Psoas muscle (tissue), 8 donors: ENCODE measurements around the gene GPR137. TPM values are rescaled to one million over a fixed set of nuclear protein-coding genes. Genes with fewer than 3 reads are reported as not detected.

Experiments
- ATAC-seq, 4 donors: fragments of 200-7000 bp; cut with Tn5 transposase; one replicate each; pipeline ENCODE4 v1.9.1; 2020; ENCODE audit warnings: moderate library complexity in 3 of 4, mild to moderate bottlenecking in 2 of 4
- DNase-seq, 2 donors: peaks; one replicate each; pipeline ENCODE4 v3.0.0-alpha.2; 2020
- H3K27ac ChIP-seq: fragments of 200-600 bp; one replicate; pipeline ENCODE4 v1.8.0; 2022
- H3K27me3 ChIP-seq, 3 donors: fragments of 200-600 bp in 1 of 3; one replicate each; pipeline versions ENCODE4 v1.6.1 to v1.8.0; 2013 to 2022; ENCODE audit warnings: low read length in 2 of 3, mild to moderate bottlenecking in 2 of 3, moderate library complexity in 1 of 3; ENCODE audit not compliant: insufficient read depth in 3 of 3
- H3K36me3 ChIP-seq, 2 donors: fragments of 200-600 bp in 1 of 2; one replicate each; pipeline versions ENCODE4 v1.6.1 to v1.8.0; 2013 to 2022; ENCODE audit warnings: low read depth in 1 of 2, mild to moderate bottlenecking in 1 of 2, moderate library complexity in 1 of 2; ENCODE audit not compliant: insufficient read depth in 1 of 2
- H3K4me1 ChIP-seq: fragments of 200-600 bp; one replicate; pipeline ENCODE4 v1.8.0; 2022
- H3K4me3 ChIP-seq: fragments of 200-600 bp; one replicate; pipeline ENCODE4 v1.8.0; 2022; ENCODE audit warnings: mild to moderate bottlenecking
- H3K9me3 ChIP-seq: fragments of 200-600 bp; one replicate; pipeline ENCODE4 v1.8.0; 2022
- WGBS, 3 donors: extraction: QIAGEN DNeasy Blood & Tissue Kit; methylation state at CpG; one replicate each; pipeline versions ENCODE4 v1.1.6 to v1.1.7; 2013; 5-methylcytosine and 5-hydroxymethylcytosine counted together
- intact Hi-C, 2 donors: fragments of 100-400 bp; cut with DNase I; formaldehyde crosslinking; loops; one replicate each; pipeline versions ENCODE4 v1.11.0 to v1.14.2; 2022
- polyA plus RNA-seq, 3 donors: library from polyadenylated mRNA; stranded (reverse); fragments of 200-250 nt; gene quantifications; one replicate each; pipeline ENCODE4 v1.2.3, GENCODE V29; 2013
- total RNA-seq, 4 donors: library from RNA; stranded (reverse); fragmentation: NEBNext Ultra II Directional in 2 of 4; extraction: Animal tissue kit (Norgen Biotek cat#: 25700) in 2 of 4; gene quantifications; one replicate each; pipeline versions ENCODE4 v1.2.1 to v1.2.4, GENCODE V29; 2021 to 2023
- TF ChIP-seq, protein P1 (sequence below): fragments of 200-600 bp; IDR thresholded peaks from one replicate; pipeline ENCODE4 v1.8.0; 2022; ENCODE audit warnings: antibody characterized with exemption
- donor health status: healthy with polysubstance abuse.
- donor health status: DM: no; HTN: no; CAD: no; lungs with moderate emphysema.
- donor health status: Bipolar disorder and iron deficiency.
- donor health status: healthy.
- donor health status: DM: yes; HTN: yes; CAD: no.
- donor health status: DM: no; HTN: no; CAD: no.
- donor health status: DM: no; HTN: no; CAD: no.
- donor health status: DM: yes; HTN: yes; CAD: no.

Gene GPR137
- total and polyA plus RNA-seq, 7 donors: 13.8 to 49.9 (median 17.7) TPM

DNA sequence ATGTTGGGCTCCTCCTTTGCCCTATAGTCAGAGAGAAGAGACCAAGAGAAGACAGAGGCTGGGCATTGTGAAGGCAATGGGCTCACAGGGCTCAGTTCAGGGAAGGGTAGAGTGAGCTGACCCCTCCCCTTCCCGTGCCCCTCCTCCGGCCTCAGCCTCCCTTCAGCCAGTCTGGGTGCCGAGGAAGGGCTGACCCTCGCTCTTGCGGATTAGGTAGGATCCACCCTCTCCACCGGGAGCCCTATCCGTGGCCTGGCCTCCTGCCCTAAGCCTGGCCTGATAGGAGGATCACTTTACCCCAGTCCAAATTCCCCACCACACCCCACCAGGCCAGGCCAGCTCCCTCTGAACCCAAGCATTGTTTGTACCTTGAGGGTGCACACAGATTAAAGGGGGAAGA is 37.1 kb upstream of the GPR137 start:
- Histone ChIP-seq H3K36me3 (peaks cover 0 to 14% of the 10 kb centered on the region in 2 donors), H3K27ac (no peak overlapping the region), H3K9me3 (no peaks in the 10 kb centered on the region), H3K27me3 (no peaks in the 10 kb centered on the region), H3K4me3 (no peak overlapping the region), H3K4me1 (peaks cover 39% of the 10 kb centered on the region)
- 61 to 86% (median 66%) methylated on average over 6 to 7 of the region's 7 CpGs for WGBS, 3 donors
- intact Hi-C loops: no loop called here
- ATAC-seq: no peak
- no peak for DNase-seq
- TF ChIP-seq, protein P1, sequence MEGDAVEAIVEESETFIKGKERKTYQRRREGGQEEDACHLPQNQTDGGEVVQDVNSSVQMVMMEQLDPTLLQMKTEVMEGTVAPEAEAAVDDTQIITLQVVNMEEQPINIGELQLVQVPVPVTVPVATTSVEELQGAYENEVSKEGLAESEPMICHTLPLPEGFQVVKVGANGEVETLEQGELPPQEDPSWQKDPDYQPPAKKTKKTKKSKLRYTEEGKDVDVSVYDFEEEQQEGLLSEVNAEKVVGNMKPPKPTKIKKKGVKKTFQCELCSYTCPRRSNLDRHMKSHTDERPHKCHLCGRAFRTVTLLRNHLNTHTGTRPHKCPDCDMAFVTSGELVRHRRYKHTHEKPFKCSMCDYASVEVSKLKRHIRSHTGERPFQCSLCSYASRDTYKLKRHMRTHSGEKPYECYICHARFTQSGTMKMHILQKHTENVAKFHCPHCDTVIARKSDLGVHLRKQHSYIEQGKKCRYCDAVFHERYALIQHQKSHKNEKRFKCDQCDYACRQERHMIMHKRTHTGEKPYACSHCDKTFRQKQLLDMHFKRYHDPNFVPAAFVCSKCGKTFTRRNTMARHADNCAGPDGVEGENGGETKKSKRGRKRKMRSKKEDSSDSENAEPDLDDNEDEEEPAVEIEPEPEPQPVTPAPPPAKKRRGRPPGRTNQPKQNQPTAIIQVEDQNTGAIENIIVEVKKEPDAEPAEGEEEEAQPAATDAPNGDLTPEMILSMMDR: no peak

DNA sequence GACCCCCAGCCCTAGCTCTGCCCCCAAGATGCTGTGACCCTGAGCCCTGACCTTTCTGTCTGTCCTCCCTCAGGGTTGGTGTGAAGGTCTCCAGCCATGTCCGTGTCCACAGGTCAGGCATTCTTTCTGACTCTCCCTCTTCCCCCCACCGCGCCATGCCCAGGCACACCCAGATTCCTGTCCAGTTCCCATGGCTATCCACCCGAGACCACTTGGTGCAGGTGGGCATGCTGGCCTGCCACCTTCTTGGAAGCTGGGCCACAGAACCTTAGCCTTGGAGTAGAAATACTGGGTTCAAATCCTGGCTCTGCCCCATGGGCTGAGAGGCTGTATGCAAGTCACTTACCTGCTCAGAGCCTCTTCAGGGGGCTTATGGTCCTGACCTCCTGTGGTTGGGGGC is 36.6 kb upstream of the GPR137 start:
- peaks cover 39% of the 10 kb centered on the region for H3K4me1 ChIP-seq
- TF ChIP-seq, protein P1: no peak
- H3K27me3 ChIP-seq: no peaks in the 10 kb centered on the region
- intact Hi-C loops: no loop called here
- H3K9me3 ChIP-seq: no peaks in the 10 kb centered on the region
- ATAC-seq: no peak
- DNase-seq: no peak
- H3K27ac ChIP-seq: no peak overlapping the region
- H3K4me3 ChIP-seq: no peak overlapping the region
- H3K36me3 ChIP-seq: peaks cover 0 to 10% of the 10 kb centered on the region in 2 donors
- WGBS, 3 donors: 91 to 99% (median 92%) methylated on average over 4 of the region's 4 CpGs

DNA sequence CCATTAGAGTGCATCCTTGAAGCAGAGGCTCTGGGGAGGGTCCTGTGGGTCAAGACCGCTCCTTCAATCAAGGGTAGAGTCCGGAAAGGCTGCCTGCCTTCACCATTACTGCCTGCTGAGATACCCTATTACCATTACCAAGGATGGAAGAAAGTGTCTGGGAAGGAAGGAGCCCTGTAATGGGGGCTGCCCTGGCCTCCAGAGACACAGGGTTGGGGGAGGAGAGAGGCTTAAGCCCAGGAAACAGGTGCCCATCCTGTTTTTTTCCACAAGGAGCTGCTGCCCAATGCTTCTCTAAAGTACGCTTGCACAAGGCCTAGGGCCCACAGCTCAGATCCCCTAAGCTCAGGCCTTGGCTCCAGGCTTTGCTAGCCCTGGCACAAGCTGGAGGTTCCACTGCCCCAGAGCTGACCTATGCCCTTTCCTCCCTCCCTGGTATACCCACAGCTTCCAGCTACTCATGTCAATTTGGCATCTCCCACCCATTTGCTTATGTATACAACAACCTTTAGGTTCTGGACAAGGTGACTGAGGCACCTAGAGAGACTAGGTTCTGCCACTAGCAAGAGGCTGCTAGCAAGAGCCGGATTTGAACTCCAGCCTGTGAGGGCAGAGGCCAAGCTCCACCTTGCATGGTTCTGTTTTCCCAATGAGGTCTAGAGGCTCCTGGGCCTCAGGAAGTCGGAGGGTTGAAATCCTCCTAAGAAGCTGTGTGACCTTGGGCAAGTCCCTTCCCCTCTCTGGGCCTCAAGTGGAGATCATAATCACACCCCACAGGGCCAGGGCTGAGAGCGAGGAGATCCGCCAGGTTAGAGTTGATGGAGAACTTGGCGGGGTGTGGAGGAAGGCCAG is 35.9 kb upstream of the GPR137 start:
- no peak for DNase-seq
- WGBS, 3 donors: 90 to 96% (median 91%) methylated on average over 8 of the region's 8 CpGs
- TF ChIP-seq, protein P1: no peak
- peaks cover 36% of the 10 kb centered on the region for H3K4me1 ChIP-seq
- no peak for ATAC-seq
- no peak overlapping the region for H3K27ac ChIP-seq
- H3K4me3 ChIP-seq: peak overlapping the region; percentile 89
- H3K36me3 ChIP-seq: peaks cover 0 to 7% of the 10 kb centered on the region in 2 donors
- H3K9me3 ChIP-seq: no peaks in the 10 kb centered on the region
- intact Hi-C loops: loop anchor here (2.0 to 5.0 kb wide), 2 partner anchors 19 to 53 kb away; partner anchors contain the start of gene CATSPERZ (in 1 of the 2)
- H3K27me3 ChIP-seq: no peaks in the 10 kb centered on the region

DNA sequence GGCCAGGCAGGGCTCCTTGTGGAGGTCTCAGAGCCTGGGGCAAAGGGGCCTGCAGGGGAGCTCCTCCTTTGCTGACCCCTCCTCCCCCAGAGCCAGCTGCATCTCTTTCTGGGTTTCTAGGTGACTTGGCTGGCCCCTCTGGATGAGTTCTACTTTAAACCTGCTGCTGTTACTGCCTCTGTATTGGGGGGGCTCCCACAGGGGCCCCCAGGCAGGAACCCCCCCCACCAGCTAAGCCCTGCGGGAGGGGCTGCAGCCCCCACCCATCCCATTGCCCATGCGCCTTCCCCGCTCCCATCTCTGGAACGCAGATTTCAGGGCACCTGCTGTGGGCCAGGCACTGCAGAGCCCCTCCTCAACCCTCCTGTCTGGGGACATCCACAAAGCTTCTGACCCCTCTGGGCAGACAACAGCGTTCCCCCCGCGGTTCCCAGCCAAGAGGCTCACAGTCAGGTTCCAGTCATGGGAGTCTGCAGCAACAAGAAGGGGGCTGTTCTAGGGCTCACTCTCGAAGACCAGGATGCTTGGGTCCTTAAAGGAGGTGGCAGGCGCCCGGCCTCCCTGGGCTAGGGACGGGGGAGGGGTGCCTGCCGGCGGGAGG is 35.1 kb upstream of the GPR137 start:
- Histone ChIP-seq H3K27ac (no peak overlapping the region), H3K4me1 (peaks cover 36% of the 10 kb centered on the region), H3K27me3 (no peaks in the 10 kb centered on the region), H3K36me3 (peaks cover 0 to 11% of the 10 kb centered on the region in 2 donors), H3K9me3 (no peaks in the 10 kb centered on the region), H3K4me3 (peak overlapping the region; percentile 89)
- intact Hi-C loops: loop anchor here (2.0 to 5.0 kb wide), 2 partner anchors 18 to 52 kb away; partner anchors contain the start of gene CATSPERZ (in 1 of the 2)
- TF ChIP-seq, protein P1: no peak
- DNase-seq: no peak
- WGBS, 3 donors: 23 to 32% (median 24%) methylated on average over 12 to 13 of the region's 13 CpGs
- ATAC-seq: peak in 1 of 4 donors; percentile 1
